22Rv1 (cell line): ENCODE data around the gene RUNX3.

Experiments
- H3K27ac ChIP-seq: fragments of 450-650 bp; 2 replicates; pipeline ENCODE4 v1.5.1; 2017
- CTCF ChIP-seq: fragments of 450-650 bp; IDR thresholded peaks from 2 replicates; pipeline ENCODE4 v1.5.1; 2017; ENCODE audit warnings: mild to moderate bottlenecking
- ZFX ChIP-seq: fragments of 450-650 bp; IDR thresholded peaks from 2 replicates; pipeline ENCODE4 v1.6.1; 2017; ENCODE audit warnings: antibody characterized with exemption, borderline replicate concordance

Gene RUNX3

DNA sequence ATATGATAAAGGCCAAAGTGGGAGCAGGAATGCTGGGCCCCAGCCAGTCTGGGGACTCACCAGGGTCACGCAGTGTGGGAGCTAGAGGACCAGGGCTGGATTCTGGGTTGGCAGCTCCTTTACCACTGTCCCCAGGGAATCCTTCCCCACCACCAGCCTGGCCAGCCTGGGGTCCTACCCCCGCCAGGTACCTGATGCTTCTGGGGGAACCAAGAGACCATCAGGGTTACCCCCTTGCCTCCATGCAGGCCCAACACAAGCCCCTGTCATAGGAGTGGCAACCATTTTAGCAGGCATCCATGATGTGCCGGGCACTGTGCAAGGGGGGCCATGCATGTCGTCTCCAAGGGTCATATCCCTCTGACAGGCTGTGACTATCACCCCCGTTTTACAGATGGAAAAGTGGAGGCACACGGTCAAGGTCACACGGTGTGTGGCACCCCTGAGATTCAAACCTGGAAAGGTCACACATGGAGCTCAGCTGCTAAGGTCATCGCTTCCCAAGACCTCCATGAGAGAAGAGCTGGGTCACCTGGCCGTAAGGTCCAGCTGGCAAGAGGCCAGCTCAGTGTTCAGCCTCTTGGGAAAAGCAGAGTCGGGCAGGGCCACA lies 16.4 kb downstream of the RUNX3 start:
- no peak for TF ChIP-seq ZFX
- no peak for TF ChIP-seq CTCF
- no peak overlapping the region for H3K27ac ChIP-seq

- no peak for TF ChIP-seq CTCF
- TF ChIP-seq ZFX = no peak
- no peak overlapping the region for H3K27ac ChIP-seq
Measured at GRCh38 chr1:24913274-24913604, 16.8 kb downstream of the RUNX3 start.

DNA sequence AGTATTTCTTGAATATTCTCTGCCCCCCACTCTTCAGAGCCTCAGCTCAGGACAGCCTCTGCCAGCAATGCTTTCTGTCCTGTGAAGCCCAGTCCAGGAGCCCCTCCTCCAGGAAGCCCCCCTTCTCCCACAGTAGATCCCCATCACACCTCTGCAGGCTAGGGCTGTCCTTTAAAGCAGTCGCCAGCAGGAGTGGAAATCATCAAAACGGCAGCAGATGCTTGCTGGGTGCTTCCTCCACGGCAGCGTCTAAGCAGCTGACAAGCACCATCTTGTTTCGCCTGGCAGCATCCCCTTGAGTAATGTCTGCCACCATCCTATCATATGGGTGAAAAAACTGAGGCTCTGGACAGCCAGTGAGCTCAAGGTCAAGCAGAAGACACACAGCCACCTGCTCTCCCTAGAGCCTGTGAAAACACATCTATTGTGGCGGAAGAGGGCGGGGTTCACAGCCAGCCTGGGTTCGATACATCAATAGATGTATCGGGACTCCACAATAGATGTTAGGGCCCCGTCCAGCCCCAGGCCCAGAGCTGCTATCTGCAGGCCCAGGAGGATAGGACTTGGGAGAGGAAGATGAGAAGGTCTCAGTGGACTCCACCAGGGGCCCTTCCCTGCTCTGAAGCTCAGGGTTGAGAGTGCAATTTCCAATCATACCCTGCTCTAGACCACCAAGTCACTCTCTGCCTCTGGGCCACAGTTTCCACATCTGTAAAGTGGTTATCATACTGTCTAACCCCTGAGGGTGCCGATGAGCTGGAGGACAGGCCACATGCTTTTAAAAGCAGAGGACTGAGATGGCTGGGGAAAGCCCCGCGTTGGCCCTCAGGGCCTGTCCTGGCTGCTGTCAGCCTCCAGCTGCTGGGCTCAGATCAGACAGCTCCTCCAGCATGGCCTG lies 17.5 kb downstream of the RUNX3 start:
- no peak overlapping the region for H3K27ac ChIP-seq
- TF ChIP-seq ZFX (no peak), CTCF (no peak)

GRCh38 chr1:24911651-24912155 lies 18.4 kb downstream of the RUNX3 start:
- TF ChIP-seq ZFX = no peak
- no peak for TF ChIP-seq CTCF

GRCh38 chr1:24910751-24911650 lies 19.1 kb downstream of the RUNX3 start:
- TF ChIP-seq CTCF (no peak), ZFX (no peak)
- H3K27ac ChIP-seq = no peak overlapping the region

More at GRCh38 chr1:24911651-24912155, 18.4 kb downstream of the RUNX3 start:
- no peak overlapping the region for H3K27ac ChIP-seq

DNA sequence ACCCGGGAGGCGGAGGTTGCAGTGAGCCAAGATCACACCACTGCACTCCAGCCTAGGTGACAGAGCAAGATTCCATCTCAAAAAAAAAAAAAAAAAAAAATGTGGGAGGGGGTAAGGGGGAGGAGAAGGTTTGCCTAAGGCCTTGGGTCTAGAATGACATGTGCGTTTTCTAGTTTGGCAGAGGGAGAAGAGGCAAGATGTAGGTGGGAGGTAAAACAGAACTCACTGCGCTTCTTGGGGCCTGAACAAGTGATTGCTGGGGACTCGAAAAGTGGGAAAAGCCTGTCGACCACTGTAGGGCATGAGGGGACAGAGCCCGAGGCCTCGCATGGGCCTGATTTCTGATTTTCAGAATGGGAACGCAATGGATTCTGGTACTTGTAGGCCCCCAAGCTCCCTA lies 19.9 kb downstream of the RUNX3 start:
- no peak overlapping the region for H3K27ac ChIP-seq
- TF ChIP-seq ZFX (no peak), CTCF (no peak)
